Measurements from ENCODE around the gene CD40LG.

DNA sequence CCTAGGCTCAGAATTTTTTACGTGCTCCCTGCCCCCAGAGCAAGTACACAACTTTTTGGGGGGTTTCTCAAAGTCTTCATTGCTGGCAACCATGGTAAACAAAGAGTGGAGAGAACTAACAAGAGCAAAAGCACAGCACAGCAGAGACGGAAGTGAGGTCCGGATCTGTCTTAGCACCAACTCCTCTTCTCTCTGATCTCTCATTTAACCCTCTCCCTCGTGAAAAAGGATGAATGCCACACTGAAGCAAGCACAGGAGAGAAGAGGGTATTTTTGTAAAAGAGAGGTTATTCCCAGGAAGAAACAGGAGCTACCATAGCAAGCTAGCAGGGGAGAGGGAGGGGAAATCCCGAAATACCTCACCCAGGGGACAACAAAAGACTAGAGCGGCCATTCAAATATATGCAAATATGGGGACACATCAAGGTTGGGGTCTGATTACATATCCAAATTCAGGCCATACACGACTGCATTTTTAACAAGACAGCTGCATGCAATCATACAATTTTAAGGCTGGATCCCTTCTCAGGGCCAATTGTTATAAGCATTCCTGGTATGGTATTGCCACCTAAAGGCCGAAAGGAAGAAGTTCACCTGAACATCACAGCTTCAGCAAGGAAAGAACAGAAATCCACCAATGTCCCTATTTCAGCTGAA lies 46.6 kb downstream of the CD40LG start:
- TF ChIP-seq POLR2A (IDR thresholded peaks at IDR 0.05; ENCODE audit: low read depth, low read length) = no peak
- TF ChIP-seq POLR2AphosphoS5 (IDR thresholded peaks at IDR 0.05; ENCODE audit: low read depth, low read length) = no peak

Measured in GM12892 (cell line).